Neutrophil (primary cell): ENCODE measurements around the gene SATB2.

ENCODE experiments used
- H3K27ac ChIP-seq: fragments of 200-600 bp; sonication (generic); 2 replicates; pipeline ENCODE4 v1.5.1; 2016; ENCODE audit warnings: mild to moderate bottlenecking, moderate library complexity
- H3K27me3 ChIP-seq: fragments of 200-600 bp; sonication (generic); 2 replicates; pipeline ENCODE4 v1.6.0; 2016; ENCODE audit warnings: mild to moderate bottlenecking
- H3K36me3 ChIP-seq: fragments of 200-600 bp; sonication (generic); 2 replicates; pipeline ENCODE4 v1.5.1; 2017
- H3K4me1 ChIP-seq, 2 experiments: fragments of 200-600 bp in 1 of 2; sonication (generic) in 1 of 2; 1 replicate in 1 of 2; 2 replicates in 1 of 2; pipeline versions ENCODE4 v1.5.1 to v1.6.1; 2013 to 2016; ENCODE audit warnings: low read depth in 1 of 2, low read length in 1 of 2, mild to moderate bottlenecking in 1 of 2, moderate library complexity in 1 of 2; ENCODE audit not compliant: control insufficient read depth in 1 of 2, insufficient read depth in 1 of 2
- H3K4me3 ChIP-seq, 2 experiments: fragments of 200-600 bp in 1 of 2; sonication (generic) in 1 of 2; 1 replicate in 1 of 2; 2 replicates in 1 of 2; pipeline ENCODE4 v1.5.1; 2013 to 2016; ENCODE audit warnings: low read depth in 1 of 2, low read length in 1 of 2, mild to moderate bottlenecking in 1 of 2, moderate library complexity in 1 of 2
- H3K9me3 ChIP-seq: fragments of 200-600 bp; sonication (generic); 2 replicates; pipeline ENCODE4 v1.5.1; 2016
- CTCF ChIP-seq: fragments of 200-600 bp; sonication (generic); IDR thresholded peaks from 2 replicates; pipeline ENCODE4 v1.5.1; 2016; ENCODE audit warnings: antibody characterized with exemption

SATB2 gene

GRCh38 chr2:199458009-199458805, 468 bp upstream of the SATB2 start:
- no peak overlapping the region for H3K27ac ChIP-seq
- TF ChIP-seq CTCF, result no peak
- peaks cover 46 to 55% of the 10 kb centered on the region in 2 experiments for H3K4me1 ChIP-seq
- H3K36me3 ChIP-seq, result no peaks in the 10 kb centered on the region
- peaks cover 11% of the 10 kb centered on the region for H3K9me3 ChIP-seq
- H3K4me3 ChIP-seq, result peak overlapping the region; percentile 82 to 95
- peaks cover 98% of the 10 kb centered on the region for H3K27me3 ChIP-seq

GRCh38 chr2:199456383-199457146, 1.2 kb downstream of the SATB2 start:
- peak overlapping the region; percentile 38 to 82 for H3K4me3 ChIP-seq
- H3K4me1 ChIP-seq, result peaks cover 37 to 41% of the 10 kb centered on the region in 2 experiments
- peaks cover 98% of the 10 kb centered on the region for H3K27me3 ChIP-seq
- no peak overlapping the region for H3K27ac ChIP-seq
- TF ChIP-seq CTCF, result no peak
- H3K9me3 ChIP-seq, result no peaks in the 10 kb centered on the region
- no peaks in the 10 kb centered on the region for H3K36me3 ChIP-seq

- TF ChIP-seq CTCF, result no peak
- H3K4me3 ChIP-seq, result peak overlapping the region in 1 of 2 experiments; percentile 39
Observed at GRCh38 chr2:199455545-199456382, 2.0 kb downstream of the SATB2 start.

GRCh38 chr2:199455210-199455544, 2.6 kb downstream of the SATB2 start:
- TF ChIP-seq CTCF, result no peak
- Histone ChIP-seq H3K36me3 (no peaks in the 10 kb centered on the region), H3K27ac (no peak overlapping the region), H3K4me1 (peaks cover 30 to 35% of the 10 kb centered on the region in 2 experiments), H3K4me3 (no peak overlapping the region), H3K27me3 (peaks cover 98% of the 10 kb centered on the region), H3K9me3 (no peaks in the 10 kb centered on the region)

More at GRCh38 chr2:199455545-199456382, 2.0 kb downstream of the SATB2 start:
- Histone ChIP-seq H3K36me3 (no peaks in the 10 kb centered on the region), H3K4me1 (peaks cover 36 to 41% of the 10 kb centered on the region in 2 experiments), H3K27ac (no peak overlapping the region), H3K27me3 (peaks cover 98% of the 10 kb centered on the region), H3K9me3 (no peaks in the 10 kb centered on the region)

GRCh38 chr2:199452991-199453379, 4.8 kb downstream of the SATB2 start:
- no peak for TF ChIP-seq CTCF
- Histone ChIP-seq H3K4me3 (no peak overlapping the region), H3K4me1 (peaks cover 21 to 27% of the 10 kb centered on the region in 2 experiments), H3K27ac (no peak overlapping the region), H3K27me3 (peaks cover 100% of the 10 kb centered on the region), H3K36me3 (no peaks in the 10 kb centered on the region), H3K9me3 (no peaks in the 10 kb centered on the region)
